ENCODE results near the gene PREB.
A peak's percentile ranks its signal among the peaks of the same experiment; 100 is the strongest.

PREB gene

DNA sequence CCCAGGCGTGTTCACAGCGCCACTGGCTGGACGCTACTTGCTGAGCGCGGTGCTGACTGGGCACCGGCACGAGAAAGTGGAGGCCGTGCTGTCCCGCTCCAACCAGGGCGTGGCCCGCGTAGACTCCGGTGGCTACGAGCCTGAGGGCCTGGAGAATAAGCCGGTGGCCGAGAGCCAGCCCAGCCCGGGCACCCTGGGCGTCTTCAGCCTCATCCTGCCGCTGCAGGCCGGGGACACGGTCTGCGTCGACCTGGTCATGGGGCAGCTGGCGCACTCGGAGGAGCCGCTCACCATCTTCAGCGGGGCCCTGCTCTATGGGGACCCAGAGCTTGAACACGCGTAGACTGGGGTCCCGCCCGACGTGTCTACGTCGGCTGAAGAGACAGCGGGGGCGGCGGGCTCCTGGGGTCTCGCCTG is 48.8 kb downstream of the PREB start:
- WGBS: 1% methylated on average over 38 of the region's 38 CpGs
- no peaks in the 10 kb centered on the region for H3K9me3 ChIP-seq (ENCODE audit: insufficient read depth, low read depth, low read length)
- H3K9ac ChIP-seq (ENCODE audit: low read depth, low read length): peak overlapping the region; percentile 82
- H3K4me3 ChIP-seq (ENCODE audit: low read length): peak overlapping the region; percentile 73
- H3K27me3 ChIP-seq (ENCODE audit: insufficient read depth, low read length): peaks cover 24% of the 10 kb centered on the region
- H3K4me1 ChIP-seq (ENCODE audit: insufficient read depth, low read length): 0 out of 2 replicates have a peak, but pooled peaks cover 5% of the 10 kb centered on the region
- H3K36me3 ChIP-seq (ENCODE audit: insufficient read depth, low read length): no peaks in the 10 kb centered on the region
- H3K27ac ChIP-seq (ENCODE audit: low read depth, low read length): peak overlapping the region; percentile 52; the same call in 1 of the 2 replicates

DNA sequence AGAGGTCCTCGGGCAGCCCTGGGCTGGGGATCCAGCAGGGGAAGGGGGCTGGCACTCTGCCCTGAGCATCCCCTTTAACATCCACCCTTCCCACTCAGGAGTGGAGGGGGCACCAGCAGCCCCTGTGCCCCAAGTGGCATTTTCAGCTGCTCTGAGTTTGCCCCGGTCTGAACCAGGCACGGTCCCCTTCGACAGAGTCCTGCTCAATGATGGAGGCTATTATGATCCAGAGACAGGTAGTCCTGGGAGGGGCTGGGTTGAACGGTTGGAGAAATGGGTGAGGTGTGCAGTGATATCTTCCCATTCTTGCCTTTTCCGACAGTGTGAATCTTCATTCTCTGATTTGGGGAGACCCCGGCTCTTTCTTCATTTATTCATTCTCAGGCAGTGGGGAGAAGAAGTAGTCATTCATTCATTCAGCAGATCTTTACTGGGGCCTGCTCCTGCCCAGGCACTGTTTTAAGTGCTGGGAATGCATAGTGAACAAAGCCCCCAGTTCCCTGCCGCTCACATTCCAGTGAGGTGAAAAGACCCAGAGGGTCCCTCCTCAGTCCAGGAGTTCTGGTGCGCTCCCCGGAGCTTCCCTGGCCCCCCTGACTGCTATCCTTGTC is 49.3 kb downstream of the PREB start:
- H3K4me3 ChIP-seq (ENCODE audit: low read length): peak overlapping the region; percentile 73
- H3K36me3 ChIP-seq (ENCODE audit: insufficient read depth, low read length): no peaks in the 10 kb centered on the region
- peak overlapping the region; percentile 82 for H3K9ac ChIP-seq (ENCODE audit: low read depth, low read length)
- no peaks in the 10 kb centered on the region for H3K9me3 ChIP-seq (ENCODE audit: insufficient read depth, low read depth, low read length)
- 61% methylated on average over 10 of the region's 10 CpGs for WGBS
- H3K27ac ChIP-seq (ENCODE audit: low read depth, low read length): no peak overlapping the region
- peaks cover 24% of the 10 kb centered on the region for H3K27me3 ChIP-seq (ENCODE audit: insufficient read depth, low read length)
- H3K4me1 ChIP-seq (ENCODE audit: insufficient read depth, low read length): 0 out of 2 replicates have a peak, but pooled peaks cover 5% of the 10 kb centered on the region

DNA sequence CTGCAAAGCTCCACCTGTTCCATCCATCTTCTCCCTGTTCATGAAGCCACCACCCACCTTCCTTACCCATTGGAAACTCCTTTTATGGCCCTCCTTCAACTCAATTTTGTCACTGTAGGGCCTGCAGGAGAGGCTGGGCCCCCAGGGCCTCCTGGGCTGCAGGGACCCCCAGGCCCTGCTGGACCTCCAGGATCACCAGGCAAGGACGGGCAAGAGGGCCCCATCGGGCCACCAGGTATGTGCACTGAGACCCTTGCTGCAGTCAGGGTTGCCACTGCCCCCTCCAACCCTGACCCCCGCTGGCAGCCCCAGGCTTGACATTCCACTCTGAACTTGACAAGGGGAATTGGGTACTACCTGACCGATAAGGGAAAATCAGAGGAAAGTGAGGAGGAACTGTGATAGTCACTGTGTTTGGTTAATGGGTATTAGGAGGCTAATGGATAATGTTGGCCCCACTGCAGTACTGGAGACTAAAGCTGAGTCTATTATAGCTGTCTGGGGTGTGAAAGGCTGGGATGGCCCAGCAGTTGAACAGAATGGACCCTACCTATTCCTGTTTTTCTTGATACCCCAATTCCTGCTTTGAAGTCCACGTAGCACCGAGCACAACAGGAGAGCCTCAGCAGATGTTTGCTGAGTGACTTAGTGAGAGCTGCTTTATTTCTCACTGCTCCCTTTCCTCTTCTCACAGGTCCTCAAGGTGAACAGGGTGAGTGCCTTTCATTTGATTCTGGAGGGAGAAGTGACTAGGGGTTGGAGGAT is 50.0 kb downstream of the PREB start:
- no peak overlapping the region for H3K9ac ChIP-seq (ENCODE audit: low read depth, low read length)
- no peaks in the 10 kb centered on the region for H3K36me3 ChIP-seq (ENCODE audit: insufficient read depth, low read length)
- 0 out of 2 replicates have a peak, but pooled peaks cover 5% of the 10 kb centered on the region for H3K4me1 ChIP-seq (ENCODE audit: insufficient read depth, low read length)
- no peaks in the 10 kb centered on the region for H3K9me3 ChIP-seq (ENCODE audit: insufficient read depth, low read depth, low read length)
- H3K27ac ChIP-seq (ENCODE audit: low read depth, low read length): no peak overlapping the region
- WGBS: 76% methylated on average over 6 of the region's 6 CpGs
- H3K27me3 ChIP-seq (ENCODE audit: insufficient read depth, low read length): peaks cover 24% of the 10 kb centered on the region
- H3K4me3 ChIP-seq (ENCODE audit: low read length): no peak overlapping the region

DNA sequence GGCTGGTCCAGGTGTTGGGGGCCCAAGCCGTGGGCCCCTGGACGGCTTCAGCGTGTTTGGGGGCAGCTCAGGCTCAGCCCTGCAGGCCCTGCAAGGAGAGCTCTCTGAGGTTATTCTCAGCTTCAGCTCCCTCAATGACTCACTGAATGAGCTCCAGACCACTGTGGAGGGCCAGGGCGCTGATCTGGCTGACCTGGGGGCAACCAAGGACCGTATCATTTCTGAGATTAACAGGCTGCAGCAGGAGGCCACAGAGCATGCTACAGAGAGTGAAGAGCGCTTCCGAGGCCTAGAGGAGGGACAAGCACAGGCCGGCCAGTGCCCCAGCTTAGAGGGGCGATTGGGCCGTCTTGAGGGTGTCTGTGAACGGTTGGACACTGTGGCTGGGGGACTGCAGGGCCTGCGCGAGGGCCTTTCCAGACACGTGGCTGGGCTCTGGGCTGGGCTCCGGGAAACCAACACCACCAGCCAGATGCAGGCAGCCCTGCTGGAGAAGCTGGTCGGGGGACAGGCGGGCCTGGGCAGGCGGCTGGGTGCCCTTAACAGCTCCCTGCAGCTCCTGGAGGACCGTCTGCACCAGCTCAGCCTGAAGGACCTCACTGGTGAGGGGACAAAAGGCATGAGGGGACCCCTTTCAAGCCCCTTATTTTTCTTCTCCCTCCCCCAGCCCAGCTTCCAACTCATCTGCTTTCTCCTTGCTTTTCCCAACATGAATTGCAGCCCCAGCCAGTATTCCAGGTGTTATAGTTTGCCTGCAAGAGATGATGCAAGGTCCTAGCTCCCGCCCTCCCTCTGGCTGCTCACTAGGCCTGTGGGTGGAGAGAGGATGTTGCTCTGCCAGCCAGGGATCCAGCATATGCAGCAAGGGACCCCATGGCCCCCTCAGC is 50.8 kb downstream of the PREB start:
- Histone ChIP-seq H3K4me3 (ENCODE audit: low read length) (no peak overlapping the region), H3K36me3 (ENCODE audit: insufficient read depth, low read length) (no peaks in the 10 kb centered on the region), H3K27me3 (ENCODE audit: insufficient read depth, low read length) (peaks cover 24% of the 10 kb centered on the region), H3K27ac (ENCODE audit: low read depth, low read length) (no peak overlapping the region), H3K4me1 (ENCODE audit: insufficient read depth, low read length) (peaks cover 7% of the 10 kb centered on the region; the same call in 1 of the 2 replicates), H3K9me3 (ENCODE audit: insufficient read depth, low read depth, low read length) (no peaks in the 10 kb centered on the region), H3K9ac (ENCODE audit: low read depth, low read length) (no peak overlapping the region)
- WGBS: 93% methylated on average over 20 of the region's 20 CpGs

DNA sequence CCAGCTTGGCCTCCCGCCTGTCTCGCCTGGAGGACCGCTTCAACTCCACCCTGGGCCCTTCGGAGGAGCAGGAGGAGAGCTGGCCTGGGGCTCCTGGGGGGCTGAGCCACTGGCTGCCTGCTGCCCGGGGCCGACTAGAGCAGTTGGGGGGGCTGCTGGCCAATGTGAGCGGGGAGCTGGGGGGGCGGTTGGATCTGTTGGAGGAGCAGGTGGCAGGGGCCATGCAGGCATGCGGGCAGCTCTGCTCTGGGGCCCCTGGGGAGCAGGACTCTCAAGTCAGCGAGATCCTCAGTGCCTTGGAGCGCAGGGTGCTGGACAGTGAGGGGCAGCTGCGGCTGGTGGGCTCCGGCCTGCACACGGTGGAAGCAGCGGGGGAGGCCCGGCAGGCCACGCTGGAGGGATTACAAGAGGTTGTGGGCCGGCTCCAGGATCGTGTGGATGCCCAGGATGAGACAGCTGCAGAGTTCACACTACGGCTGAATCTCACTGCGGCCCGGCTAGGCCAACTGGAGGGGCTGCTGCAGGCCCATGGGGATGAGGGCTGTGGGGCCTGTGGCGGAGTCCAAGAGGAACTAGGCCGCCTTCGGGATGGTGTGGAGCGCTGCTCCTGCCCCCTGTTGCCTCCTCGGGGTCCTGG is 51.5 kb downstream of the PREB start:
- Histone ChIP-seq H3K9ac (ENCODE audit: low read depth, low read length) (no peak overlapping the region), H3K4me1 (ENCODE audit: insufficient read depth, low read length) (peaks cover 9% of the 10 kb centered on the region; the same call in 1 of the 2 replicates), H3K9me3 (ENCODE audit: insufficient read depth, low read depth, low read length) (no peaks in the 10 kb centered on the region), H3K4me3 (ENCODE audit: low read length) (no peak overlapping the region), H3K36me3 (ENCODE audit: insufficient read depth, low read length) (no peaks in the 10 kb centered on the region), H3K27ac (ENCODE audit: low read depth, low read length) (no peak overlapping the region), H3K27me3 (ENCODE audit: insufficient read depth, low read length) (peaks cover 24% of the 10 kb centered on the region)
- 92% methylated on average over 27 of the region's 27 CpGs for WGBS

DNA sequence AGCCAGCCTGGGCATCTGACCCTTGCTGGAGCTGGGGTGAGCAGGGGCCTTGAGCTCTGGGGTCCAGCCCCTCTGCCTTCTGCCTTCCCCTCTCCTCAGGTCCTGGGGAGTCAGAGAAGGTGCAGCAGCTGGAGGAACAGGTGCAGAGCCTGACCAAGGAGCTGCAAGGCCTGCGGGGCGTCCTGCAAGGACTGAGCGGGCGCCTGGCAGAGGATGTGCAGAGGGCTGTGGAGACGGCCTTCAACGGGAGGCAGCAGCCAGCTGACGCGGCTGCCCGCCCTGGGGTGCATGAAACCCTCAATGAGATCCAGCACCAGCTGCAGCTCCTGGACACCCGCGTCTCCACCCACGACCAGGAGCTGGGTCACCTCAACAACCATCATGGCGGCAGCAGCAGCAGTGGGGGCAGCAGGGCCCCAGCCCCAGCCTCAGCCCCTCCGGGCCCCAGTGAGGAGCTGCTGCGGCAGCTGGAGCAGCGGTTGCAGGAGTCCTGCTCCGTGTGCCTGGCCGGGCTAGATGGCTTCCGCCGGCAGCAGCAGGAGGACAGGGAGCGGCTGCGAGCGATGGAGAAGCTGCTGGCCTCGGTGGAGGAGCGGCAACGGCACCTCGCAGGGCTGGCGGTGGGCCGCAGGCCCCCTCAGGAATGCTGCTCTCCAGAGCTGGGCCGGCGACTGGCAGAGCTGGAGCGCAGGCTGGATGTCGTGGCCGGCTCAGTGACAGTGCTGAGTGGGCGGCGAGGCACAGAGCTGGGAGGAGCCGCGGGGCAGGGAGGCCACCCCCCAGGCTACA is 52.3 kb downstream of the PREB start:
- no peaks in the 10 kb centered on the region for H3K9me3 ChIP-seq (ENCODE audit: insufficient read depth, low read depth, low read length)
- no peaks in the 10 kb centered on the region for H3K36me3 ChIP-seq (ENCODE audit: insufficient read depth, low read length)
- no peak overlapping the region for H3K9ac ChIP-seq (ENCODE audit: low read depth, low read length)
- no peak overlapping the region for H3K4me3 ChIP-seq (ENCODE audit: low read length)
- peaks cover 4% of the 10 kb centered on the region; the same call in 1 of the 2 replicates for H3K4me1 ChIP-seq (ENCODE audit: insufficient read depth, low read length)
- H3K27me3 ChIP-seq (ENCODE audit: insufficient read depth, low read length): peaks cover 17% of the 10 kb centered on the region; the same call in 1 of the 2 replicates
- WGBS: 94% methylated on average over 38 of the region's 38 CpGs
- H3K27ac ChIP-seq (ENCODE audit: low read depth, low read length): no peak overlapping the region

Data from HUES64 (cell line).